IPS-NIHi7 (cell line): ENCODE measurements around the gene ARHGEF39.
A peak's percentile ranks its signal among the peaks of the same experiment; 100 is the strongest.

Experiments
- DNase-seq: peaks from one replicate; pipeline ENCODE4 v3.0.0; 2012; ENCODE audit warnings: mixed read lengths; ENCODE audit errors: extremely low spot score

Gene ARHGEF39

GRCh38 chr9:35664531-35665470 lies at the start of gene ARHGEF39:
Gene ARHGEF39 (minus strand): TSS chr9:35665195. CDS start chr9:35665169, 26 bp downstream.
- peak; percentile 96 for DNase-seq

GRCh38 chr9:35714123-35714522 lies 49.1 kb upstream of the ARHGEF39 start:
- no peak for DNase-seq

- no peak for DNase-seq
Measured at GRCh38 chr9:35713578-35713977, 48.6 kb upstream of the ARHGEF39 start.

- no peak for DNase-seq
Measured at GRCh38 chr9:35712762-35713400, 47.9 kb upstream of the ARHGEF39 start.

DNA sequence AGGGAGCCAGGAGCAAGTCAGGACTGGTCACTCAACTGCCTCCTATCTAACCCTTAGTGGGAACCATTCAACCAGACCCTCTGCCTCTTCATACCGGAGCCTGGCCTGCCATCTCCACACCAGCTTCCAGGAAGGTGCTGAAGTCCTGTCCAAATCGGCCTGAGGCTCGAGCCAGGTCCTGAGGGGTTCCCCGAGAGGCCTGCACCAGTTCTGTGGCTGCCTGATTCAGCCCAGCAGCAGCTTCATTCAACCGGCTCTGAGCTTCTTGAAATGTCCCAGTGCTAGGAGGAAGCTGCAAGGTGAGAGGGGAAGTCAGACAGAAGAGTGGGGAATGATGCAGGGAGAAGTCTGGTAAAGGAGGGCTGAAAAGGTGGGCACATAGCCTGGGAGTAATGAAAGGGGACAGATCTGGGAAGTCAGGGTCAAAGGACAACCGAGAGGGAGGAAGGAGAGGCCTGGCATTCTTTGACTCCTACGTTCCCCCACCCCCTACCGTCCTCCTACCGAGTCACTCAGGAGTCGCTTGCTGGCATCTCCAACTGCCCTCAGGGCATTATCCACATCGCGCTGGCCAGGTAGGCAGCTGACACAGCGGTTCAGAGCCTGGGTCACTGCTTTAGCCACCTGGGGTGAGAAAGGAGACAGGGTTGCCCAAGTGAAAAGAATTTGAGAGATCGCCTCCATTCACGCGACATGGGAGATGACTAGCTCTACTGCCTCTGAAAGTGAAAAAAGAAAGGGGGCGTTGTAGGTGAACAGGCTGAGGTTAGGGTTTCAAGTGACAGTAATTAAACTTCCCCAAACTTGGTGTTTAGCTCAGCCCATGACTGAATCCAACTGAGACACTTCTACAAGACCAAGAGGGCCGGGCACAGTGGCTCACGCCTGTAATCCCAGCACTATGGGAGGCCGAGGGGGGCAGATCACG lies 46.8 kb upstream of the ARHGEF39 start:
- DNase-seq, result no peak

GRCh38 chr9:35710818-35711500 lies 46.0 kb upstream of the ARHGEF39 start:
- no peak for DNase-seq

DNA sequence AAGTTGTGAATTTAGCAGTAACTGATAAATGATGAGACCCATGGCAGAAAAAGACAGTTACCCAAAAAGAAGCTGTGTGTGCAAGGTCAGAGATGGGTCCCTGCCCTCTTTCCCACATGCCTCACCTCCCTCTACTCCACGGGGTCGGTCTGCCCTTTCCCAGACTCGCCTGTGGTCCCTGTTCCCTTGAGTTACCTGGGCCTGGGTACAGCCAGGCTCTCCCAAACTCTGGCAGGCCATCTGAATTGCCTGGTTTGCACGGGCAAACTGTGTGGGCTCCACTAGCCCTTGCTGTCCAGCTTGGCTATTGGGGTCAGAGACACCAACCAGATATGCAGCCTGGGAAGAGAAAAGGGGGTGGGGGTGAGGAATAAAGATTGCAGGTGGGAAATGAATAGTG lies 43.2 kb upstream of the ARHGEF39 start:
- no peak for DNase-seq

GRCh38 chr9:35706951-35707350 lies 42.0 kb upstream of the ARHGEF39 start:
- no peak for DNase-seq

DNA sequence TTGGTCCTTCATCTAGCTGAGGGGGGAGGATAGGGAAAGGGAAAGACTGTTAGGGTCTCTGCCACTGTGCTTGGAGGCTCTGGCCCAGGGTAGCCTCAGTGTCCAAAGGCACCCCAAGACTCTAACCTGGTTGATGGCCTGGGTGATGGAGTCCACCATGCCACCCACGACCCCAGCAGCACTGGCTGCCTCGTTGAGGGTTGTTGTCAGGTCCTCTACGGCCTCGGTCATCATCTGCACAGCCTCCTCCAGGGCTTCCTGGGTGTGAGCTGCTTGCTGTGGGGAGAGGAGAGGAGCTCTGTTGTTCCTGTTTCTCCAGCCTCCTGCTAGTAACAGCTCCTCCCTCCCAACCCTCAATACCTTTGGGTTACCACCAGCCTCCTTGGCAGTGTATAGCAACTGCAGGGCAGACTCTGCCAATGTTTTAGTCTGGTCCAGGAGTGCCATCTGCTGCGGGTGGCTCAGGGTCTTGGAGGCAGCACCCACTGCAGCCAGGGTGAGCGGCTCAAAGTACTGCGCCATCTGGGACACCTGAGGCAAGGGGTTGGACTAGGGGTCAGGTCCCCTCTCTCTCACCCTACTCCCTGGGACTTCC lies 40.9 kb upstream of the ARHGEF39 start:
- no peak for DNase-seq

DNA sequence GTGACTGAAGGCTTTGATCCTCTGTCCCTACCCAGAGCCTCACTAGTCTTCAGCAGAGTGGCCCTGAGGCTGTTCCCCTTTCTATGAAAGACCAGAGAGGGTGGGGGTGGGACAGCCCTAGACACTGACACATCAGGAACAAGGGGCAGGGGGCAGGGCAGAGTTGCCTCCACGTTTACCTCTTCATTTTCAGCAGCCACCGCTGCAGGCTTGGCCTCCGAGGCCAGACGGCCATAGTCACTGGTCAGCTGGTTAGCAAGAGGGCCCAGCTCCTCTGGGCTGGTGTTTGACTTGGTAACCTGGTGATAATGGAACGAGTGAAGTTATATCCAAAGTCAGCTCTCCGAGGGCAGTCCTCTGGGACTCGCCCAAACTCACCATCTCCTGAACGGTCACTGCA lies 40.4 kb upstream of the ARHGEF39 start:
- no peak for DNase-seq

DNA sequence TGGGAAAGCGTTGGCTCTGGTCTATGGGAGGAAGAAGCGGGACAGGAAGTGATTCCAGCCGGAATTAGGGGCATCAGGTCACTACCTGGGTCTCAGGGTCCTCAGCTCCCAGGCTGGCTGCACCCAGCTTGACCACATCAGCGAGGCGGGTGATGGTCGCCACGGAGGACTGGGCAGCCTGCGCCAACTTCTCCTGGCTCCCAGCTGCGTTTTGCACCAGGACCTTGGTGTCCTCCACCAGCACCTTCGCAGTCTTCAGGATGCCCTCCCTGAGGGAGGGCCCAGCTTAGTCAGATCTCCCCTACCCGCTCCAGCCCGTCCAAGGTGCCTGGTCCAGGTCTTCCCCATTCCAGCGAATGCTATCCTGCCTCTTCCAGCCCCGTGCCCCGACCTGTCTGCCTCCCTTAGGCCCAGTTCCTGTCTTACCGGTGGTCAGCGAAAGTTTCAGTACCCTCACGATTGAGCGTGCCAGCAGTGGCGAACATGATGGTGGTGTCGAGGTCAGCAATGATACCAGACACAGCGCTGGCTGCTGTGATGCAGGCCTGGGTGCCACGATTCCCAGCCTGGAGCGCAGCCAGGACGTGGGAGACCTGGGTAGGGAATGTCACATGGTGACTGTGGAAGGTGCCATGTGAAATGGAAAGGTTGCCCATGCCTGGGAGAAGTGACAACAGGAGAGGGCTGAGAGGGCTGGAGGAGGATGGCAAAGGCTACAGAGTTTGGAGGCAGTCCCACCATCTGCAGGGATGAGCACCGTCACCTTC lies 39.1 kb upstream of the ARHGEF39 start:
- DNase-seq, result no peak

GRCh38 chr9:35702696-35703095 lies 37.7 kb upstream of the ARHGEF39 start:
- DNase-seq, result no peak

- DNase-seq, result no peak
Measured at GRCh38 chr9:35700942-35701341, 35.9 kb upstream of the ARHGEF39 start.

DNA sequence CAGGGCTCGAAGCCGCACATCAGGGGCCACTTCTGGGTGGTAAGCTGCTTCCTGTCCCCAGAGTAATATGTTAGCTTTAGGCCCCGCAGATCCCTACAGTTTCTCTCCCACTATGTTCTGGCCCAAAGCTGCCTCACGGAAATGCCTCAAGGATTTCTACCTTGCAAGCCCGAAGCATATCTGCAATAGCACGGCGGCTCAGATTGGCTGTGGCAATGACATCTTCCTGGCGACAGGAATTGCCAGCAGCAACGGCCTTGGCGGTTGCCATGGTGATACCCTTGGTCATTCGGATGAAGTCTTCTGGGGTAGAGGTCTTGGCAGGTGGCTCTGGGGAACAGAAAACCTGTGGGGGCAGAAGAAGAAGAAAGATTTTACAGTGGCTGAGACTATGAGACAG lies 35.0 kb upstream of the ARHGEF39 start:
- DNase-seq, result no peak

DNA sequence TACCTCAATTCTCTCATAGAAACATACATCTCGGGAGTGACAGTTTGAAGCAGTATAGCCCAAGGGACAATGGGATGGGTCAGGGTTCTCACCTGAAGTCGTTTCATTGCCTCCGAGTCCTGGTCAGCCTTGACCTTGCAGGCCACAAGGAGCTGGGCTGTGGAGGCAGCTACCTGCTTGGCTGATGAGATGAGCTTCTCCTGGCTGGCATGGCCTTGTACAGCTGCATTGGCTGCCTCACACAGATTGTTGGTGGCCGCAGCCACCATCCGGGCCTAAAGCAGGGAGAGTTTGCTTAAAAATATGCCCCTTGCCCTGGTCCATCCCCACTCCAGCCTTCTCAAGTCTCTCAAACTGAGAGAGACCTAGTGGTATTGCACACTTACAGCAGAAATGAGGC lies 33.2 kb upstream of the ARHGEF39 start:
- no peak for DNase-seq

GRCh38 chr9:35697486-35697885 lies 32.5 kb upstream of the ARHGEF39 start:
- DNase-seq, result no peak

- DNase-seq, result peak; percentile 85
Measured at GRCh38 chr9:35696520-35697215, 31.7 kb upstream of the ARHGEF39 start.

- no peak for DNase-seq
Measured at GRCh38 chr9:35695943-35696401, 31.0 kb upstream of the ARHGEF39 start.

- no peak for DNase-seq
Measured at GRCh38 chr9:35691757-35692301, 26.8 kb upstream of the ARHGEF39 start.
